SK-N-SH treated with all-trans-retinoic acid at 6 μM for 48 hours (cell line): ENCODE results near the gene NINJ1.

Experiments
- ATAC-seq: fragments of 200-7000 bp; cut with Tn5 transposase; 3 replicates; pipeline ENCODE4 v1.9.1; 2020; ENCODE audit warnings: mild to moderate bottlenecking, moderate library complexity
- ARNTL ChIP-seq: fragments of 450-650 bp; formaldehyde crosslinking; IDR thresholded peaks from 2 replicates; pipeline ENCODE4 v1.5.0; 2020; ENCODE audit warnings: low read depth, mild to moderate bottlenecking, moderate library complexity, borderline replicate concordance
- BACH2 ChIP-seq: fragments of 250-450 bp; sonication (Bioruptor Pico); IDR thresholded peaks from 2 replicates; pipeline ENCODE4 v1.9.0; 2021; ENCODE audit warnings: mild to moderate bottlenecking, borderline replicate concordance
- ESRRG ChIP-seq: fragments of 250-450 bp; sonication (Bioruptor Pico); IDR thresholded peaks from 2 replicates; pipeline ENCODE4 v1.6.1; 2021; ENCODE audit warnings: mild to moderate bottlenecking
- GLIS3 ChIP-seq: fragments of 250-450 bp; sonication (Bioruptor Pico); IDR thresholded peaks from 2 replicates; pipeline ENCODE4 v1.5.0; 2020; ENCODE audit warnings: mild to moderate bottlenecking, moderate library complexity
- ISL1 ChIP-seq: fragments of 250-450 bp; sonication (Bioruptor Pico); IDR thresholded peaks from 2 replicates; pipeline ENCODE4 v2.1.2; 2022; ENCODE audit warnings: mild to moderate bottlenecking, moderate library complexity
- OSR1 ChIP-seq: fragments of 250-450 bp; sonication (Bioruptor Pico); IDR thresholded peaks from 2 replicates; pipeline ENCODE4 v1.8.0; 2022; ENCODE audit warnings: moderate library complexity, mild to moderate bottlenecking, inconsistent platforms
- PPARA ChIP-seq: fragments of 250-450 bp; sonication (Bioruptor Pico); IDR thresholded peaks from 2 replicates; pipeline ENCODE4 v1.5.0; 2020; ENCODE audit warnings: mild to moderate bottlenecking, borderline replicate concordance
- SNAI2 ChIP-seq: fragments of 250-450 bp; sonication (Bioruptor Pico); IDR thresholded peaks from 2 replicates; pipeline ENCODE4 v1.5.0; 2020; ENCODE audit warnings: mild to moderate bottlenecking, moderate library complexity
- TCF4 ChIP-seq: fragments of 250-450 bp; sonication (Bioruptor Pico); IDR thresholded peaks from 2 replicates; pipeline ENCODE4 v1.8.0; 2021; ENCODE audit warnings: mild to moderate bottlenecking, moderate library complexity, borderline replicate concordance
- TOX ChIP-seq: fragments of 250-450 bp; sonication (Bioruptor Pico); IDR thresholded peaks from 2 replicates; pipeline ENCODE4 v1.8.0; 2021; ENCODE audit warnings: mild to moderate bottlenecking, moderate library complexity, borderline replicate concordance
- ZC3H10 ChIP-seq: fragments of 250-450 bp; sonication (Bioruptor Pico); IDR thresholded peaks from 2 replicates; pipeline ENCODE4 v1.5.1; 2021; ENCODE audit warnings: mild to moderate bottlenecking, moderate library complexity
- ZFP3 ChIP-seq: fragments of 250-450 bp; sonication (Bioruptor Pico); IDR thresholded peaks from 2 replicates; pipeline ENCODE4 v1.5.0; 2020; ENCODE audit warnings: mild to moderate bottlenecking, moderate library complexity
- ZFP30 ChIP-seq: fragments of 450-650 bp; formaldehyde crosslinking; IDR thresholded peaks from 2 replicates; pipeline ENCODE4 v1.5.0; 2022; ENCODE audit warnings: mild to moderate bottlenecking, moderate library complexity
- ZNF70 ChIP-seq: fragments of 450-650 bp; formaldehyde crosslinking; IDR thresholded peaks from 2 replicates; pipeline ENCODE4 v1.5.0; 2020; ENCODE audit warnings: mild to moderate bottlenecking, moderate library complexity
- ZNF8 ChIP-seq: fragments of 450-650 bp; formaldehyde crosslinking; IDR thresholded peaks from 2 replicates; pipeline ENCODE4 v1.5.0; 2020; ENCODE audit warnings: mild to moderate bottlenecking, moderate library complexity
- TF ChIP-seq, protein P1 (sequence below): fragments of 250-450 bp; sonication (Bioruptor Pico); IDR thresholded peaks from 2 replicates; pipeline ENCODE4 v1.8.0; 2021; ENCODE audit warnings: low read depth, mild to moderate bottlenecking, moderate library complexity, borderline replicate concordance
- TF ChIP-seq, protein P2 (sequence below): fragments of 250-450 bp; sonication (Bioruptor Pico); IDR thresholded peaks from 2 replicates; pipeline ENCODE4 v1.5.1; 2021; ENCODE audit warnings: mild to moderate bottlenecking, moderate library complexity
- TF ChIP-seq, protein P3 (sequence below): fragments of 250-450 bp; sonication (Bioruptor Pico); IDR thresholded peaks from 2 replicates; pipeline ENCODE4 v1.5.0; 2020; ENCODE audit warnings: mild to moderate bottlenecking, moderate library complexity
- TF ChIP-seq, protein P4 (sequence below): fragments of 250-450 bp; sonication (Bioruptor Pico); IDR thresholded peaks from 2 replicates; pipeline ENCODE4 v1.8.0; 2020; ENCODE audit warnings: mild to moderate bottlenecking, moderate library complexity, borderline replicate concordance

The NINJ1 gene

DNA sequence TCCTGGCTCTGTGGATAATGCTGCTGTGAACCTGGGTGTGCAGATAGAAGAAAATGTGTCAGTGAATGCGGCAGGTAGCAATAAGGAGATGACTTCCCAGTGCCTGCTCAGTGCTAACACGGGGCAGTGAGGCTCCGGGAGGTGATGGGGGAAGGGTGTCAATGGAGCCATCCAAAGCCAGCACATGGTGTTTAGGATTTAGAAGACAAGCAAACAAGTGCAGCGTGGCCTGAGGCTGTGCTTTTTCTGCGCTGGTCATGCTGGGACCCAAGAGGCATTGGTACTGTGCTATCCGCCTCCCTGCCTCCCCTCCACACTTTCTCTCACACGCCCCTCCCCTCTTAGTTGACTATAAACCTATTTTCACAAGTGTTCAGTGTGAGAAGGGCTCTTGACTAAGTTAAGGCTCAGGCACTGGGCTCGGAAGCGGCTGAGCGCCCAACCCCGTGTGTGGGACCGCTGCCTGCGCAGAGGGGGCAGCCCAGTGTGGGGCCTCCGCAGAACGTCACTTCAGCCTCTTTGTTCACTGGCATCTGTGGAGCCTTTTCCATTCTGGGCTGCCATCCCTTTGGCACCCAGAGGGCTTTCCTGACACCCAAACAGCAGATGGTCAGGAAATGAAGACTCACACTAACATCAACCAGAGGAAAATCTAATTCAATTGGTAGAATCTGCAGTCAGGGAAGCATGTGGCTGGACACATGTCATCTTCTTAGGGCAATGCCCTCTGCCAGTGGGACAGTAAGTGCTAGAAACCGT is 21.8 kb upstream of the NINJ1 start (continued):
- TF ChIP-seq, protein P1, sequence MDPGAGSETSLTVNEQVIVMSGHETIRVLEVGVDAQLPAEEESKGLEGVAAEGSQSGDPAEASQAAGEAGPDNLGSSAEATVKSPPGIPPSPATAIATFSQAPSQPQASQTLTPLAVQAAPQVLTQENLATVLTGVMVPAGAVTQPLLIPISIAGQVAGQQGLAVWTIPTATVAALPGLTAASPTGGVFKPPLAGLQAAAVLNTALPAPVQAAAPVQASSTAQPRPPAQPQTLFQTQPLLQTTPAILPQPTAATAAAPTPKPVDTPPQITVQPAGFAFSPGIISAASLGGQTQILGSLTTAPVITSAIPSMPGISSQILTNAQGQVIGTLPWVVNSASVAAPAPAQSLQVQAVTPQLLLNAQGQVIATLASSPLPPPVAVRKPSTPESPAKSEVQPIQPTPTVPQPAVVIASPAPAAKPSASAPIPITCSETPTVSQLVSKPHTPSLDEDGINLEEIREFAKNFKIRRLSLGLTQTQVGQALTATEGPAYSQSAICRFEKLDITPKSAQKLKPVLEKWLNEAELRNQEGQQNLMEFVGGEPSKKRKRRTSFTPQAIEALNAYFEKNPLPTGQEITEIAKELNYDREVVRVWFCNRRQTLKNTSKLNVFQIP = no peak
- TF ChIP-seq ZNF8 (CRISPR knock-in tag) (no peak), BACH2 (CRISPR knock-in tag) (no peak), ZFP3 (CRISPR knock-in tag) (no peak), GLIS3 (CRISPR knock-in tag) (no peak), ARNTL (CRISPR knock-in tag) (no peak)
- TF ChIP-seq, protein P2, sequence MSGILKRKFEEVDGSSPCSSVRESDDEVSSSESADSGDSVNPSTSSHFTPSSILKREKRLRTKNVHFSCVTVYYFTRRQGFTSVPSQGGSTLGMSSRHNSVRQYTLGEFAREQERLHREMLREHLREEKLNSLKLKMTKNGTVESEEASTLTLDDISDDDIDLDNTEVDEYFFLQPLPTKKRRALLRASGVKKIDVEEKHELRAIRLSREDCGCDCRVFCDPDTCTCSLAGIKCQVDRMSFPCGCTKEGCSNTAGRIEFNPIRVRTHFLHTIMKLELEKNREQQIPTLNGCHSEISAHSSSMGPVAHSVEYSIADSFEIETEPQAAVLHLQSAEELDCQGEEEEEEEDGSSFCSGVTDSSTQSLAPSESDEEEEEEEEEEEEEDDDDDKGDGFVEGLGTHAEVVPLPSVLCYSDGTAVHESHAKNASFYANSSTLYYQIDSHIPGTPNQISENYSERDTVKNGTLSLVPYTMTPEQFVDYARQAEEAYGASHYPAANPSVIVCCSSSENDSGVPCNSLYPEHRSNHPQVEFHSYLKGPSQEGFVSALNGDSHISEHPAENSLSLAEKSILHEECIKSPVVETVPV (CRISPR knock-in tag) = no peak

DNA sequence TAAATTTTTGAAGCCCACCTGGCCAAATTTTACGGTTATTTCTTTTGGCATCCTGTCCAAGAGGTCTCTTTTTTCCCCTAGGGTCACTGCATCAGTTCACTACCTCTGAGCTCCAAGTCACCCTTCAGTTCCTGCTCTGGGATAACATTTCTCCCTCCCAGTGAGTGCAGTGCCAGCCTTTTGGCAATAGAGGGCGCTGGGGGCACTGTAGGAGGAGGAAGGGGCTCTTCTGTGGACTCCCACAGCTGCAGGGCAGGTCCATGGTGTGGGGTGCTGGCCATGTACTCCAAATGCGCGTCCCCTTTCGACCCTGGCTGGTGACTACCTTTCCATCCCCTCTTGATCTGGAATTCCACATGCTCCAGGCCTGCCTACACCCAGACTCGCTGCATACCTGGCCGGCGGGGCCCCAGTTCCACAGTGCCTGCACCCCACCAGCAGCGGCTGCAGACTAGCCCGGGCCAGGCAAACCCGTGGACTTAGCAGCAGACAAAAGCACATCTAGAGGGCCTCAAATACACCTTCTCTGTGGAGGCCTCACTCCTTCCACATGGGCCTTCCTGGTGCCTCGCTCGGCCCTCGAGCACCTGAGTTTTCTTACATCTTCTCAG is 20.3 kb upstream of the NINJ1 start:
- no peak for TF ChIP-seq TCF4
- no peak for TF ChIP-seq ISL1 (CRISPR knock-in tag)
- no peak for TF ChIP-seq ZFP30 (CRISPR knock-in tag)
- TF ChIP-seq, protein P1 = no peak
- TF ChIP-seq ZNF70 (CRISPR knock-in tag) = no peak
- no peak for TF ChIP-seq ZNF8 (CRISPR knock-in tag)
- no peak for TF ChIP-seq ARNTL (CRISPR knock-in tag)
- TF ChIP-seq ZFP3 (CRISPR knock-in tag) = no peak
- TF ChIP-seq SNAI2 (CRISPR knock-in tag) = no peak
- peak; percentile 84 for ATAC-seq

DNA sequence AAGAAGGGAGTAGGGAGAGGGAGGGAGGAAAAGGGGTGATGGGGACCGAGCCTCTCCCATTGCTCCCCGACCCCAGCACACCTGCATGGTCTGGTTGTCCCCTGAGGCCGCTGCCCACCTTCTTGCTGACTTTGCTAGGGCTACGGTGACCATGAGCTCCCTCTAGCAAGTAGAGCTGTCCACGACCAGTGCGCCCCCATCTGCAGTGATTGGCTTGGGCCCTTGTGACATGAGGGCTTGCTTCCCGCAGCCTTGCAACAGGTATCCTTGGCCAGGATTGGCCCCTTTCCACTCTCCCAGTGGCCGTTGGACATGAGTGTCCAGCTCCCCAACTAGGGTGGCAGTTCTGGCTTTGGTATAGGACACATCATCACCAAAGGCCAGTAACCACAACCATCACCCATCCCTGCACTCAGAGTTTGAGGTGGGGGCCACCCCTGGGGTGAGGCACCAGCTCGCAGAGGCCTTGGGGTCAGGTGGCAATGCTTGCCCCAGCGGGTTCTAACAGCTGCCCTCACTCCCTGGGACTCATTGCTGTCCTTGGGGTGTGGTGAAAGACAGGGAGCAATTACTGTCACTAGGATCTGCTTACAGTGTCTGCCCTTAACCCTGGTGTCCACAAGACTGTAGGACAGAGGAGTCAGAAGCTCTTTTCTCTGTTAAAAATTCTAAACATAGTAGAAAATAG is 17.2 kb upstream of the NINJ1 start:
- TF ChIP-seq, protein P3, sequence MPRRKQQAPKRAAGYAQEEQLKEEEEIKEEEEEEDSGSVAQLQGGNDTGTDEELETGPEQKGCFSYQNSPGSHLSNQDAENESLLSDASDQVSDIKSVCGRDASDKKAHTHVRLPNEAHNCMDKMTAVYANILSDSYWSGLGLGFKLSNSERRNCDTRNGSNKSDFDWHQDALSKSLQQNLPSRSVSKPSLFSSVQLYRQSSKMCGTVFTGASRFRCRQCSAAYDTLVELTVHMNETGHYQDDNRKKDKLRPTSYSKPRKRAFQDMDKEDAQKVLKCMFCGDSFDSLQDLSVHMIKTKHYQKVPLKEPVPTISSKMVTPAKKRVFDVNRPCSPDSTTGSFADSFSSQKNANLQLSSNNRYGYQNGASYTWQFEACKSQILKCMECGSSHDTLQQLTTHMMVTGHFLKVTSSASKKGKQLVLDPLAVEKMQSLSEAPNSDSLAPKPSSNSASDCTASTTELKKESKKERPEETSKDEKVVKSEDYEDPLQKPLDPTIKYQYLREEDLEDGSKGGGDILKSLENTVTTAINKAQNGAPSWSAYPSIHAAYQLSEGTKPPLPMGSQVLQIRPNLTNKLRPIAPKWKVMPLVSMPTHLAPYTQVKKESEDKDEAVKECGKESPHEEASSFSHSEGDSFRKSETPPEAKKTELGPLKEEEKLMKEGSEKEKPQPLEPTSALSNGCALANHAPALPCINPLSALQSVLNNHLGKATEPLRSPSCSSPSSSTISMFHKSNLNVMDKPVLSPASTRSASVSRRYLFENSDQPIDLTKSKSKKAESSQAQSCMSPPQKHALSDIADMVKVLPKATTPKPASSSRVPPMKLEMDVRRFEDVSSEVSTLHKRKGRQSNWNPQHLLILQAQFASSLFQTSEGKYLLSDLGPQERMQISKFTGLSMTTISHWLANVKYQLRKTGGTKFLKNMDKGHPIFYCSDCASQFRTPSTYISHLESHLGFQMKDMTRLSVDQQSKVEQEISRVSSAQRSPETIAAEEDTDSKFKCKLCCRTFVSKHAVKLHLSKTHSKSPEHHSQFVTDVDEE (CRISPR knock-in tag) = no peak
- TF ChIP-seq TCF4 = no peak
- TF ChIP-seq, protein P1 = no peak
- no peak for ATAC-seq

DNA sequence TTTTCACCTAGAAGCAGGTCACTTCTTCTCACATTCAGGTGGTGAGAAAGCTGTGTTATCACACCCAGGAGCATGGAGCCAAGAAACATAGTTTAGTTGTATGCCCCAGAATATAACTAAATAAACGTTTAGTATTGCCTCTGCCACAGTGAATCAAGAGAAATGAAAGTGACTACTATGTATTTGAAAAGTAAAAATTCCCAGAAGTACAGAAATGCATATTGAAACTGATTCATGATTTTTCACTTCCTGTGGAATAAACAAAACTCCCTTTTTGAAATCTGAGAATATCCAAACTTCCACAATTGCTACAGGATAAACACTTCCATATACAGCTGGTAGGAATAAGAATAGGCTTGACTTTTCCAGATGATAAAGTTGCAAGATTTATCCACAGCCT is 15.3 kb upstream of the NINJ1 start:
- no peak for ATAC-seq
- TF ChIP-seq ZFP30 (CRISPR knock-in tag) = no peak
- TF ChIP-seq ZC3H10 (CRISPR knock-in tag) = no peak
- TF ChIP-seq ISL1 (CRISPR knock-in tag) = no peak
- no peak for TF ChIP-seq TOX (CRISPR knock-in tag)
- TF ChIP-seq PPARA = no peak
- no peak for TF ChIP-seq ESRRG (CRISPR knock-in tag)
- no peak for TF ChIP-seq ZNF70 (CRISPR knock-in tag)
- no peak for TF ChIP-seq ZNF8 (CRISPR knock-in tag)
- TF ChIP-seq, protein P2 (CRISPR knock-in tag) = no peak
- TF ChIP-seq OSR1 (CRISPR knock-in tag) = no peak
- no peak for TF ChIP-seq SNAI2 (CRISPR knock-in tag)
- TF ChIP-seq, protein P4, sequence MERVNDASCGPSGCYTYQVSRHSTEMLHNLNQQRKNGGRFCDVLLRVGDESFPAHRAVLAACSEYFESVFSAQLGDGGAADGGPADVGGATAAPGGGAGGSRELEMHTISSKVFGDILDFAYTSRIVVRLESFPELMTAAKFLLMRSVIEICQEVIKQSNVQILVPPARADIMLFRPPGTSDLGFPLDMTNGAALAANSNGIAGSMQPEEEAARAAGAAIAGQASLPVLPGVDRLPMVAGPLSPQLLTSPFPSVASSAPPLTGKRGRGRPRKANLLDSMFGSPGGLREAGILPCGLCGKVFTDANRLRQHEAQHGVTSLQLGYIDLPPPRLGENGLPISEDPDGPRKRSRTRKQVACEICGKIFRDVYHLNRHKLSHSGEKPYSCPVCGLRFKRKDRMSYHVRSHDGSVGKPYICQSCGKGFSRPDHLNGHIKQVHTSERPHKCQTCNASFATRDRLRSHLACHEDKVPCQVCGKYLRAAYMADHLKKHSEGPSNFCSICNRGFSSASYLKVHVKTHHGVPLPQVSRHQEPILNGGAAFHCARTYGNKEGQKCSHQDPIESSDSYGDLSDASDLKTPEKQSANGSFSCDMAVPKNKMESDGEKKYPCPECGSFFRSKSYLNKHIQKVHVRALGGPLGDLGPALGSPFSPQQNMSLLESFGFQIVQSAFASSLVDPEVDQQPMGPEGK (CRISPR knock-in tag) = no peak
